NCI-H2227 (cell line): ENCODE measurements around the gene ZBTB16.

ENCODE experiments used
- DNase-seq: peaks from one replicate; lab custom pipeline; 2025; ENCODE audit not compliant: unreplicated experiment; lab: John Stamatoyannopoulos, UW

ZBTB16 gene

GRCh38 chr11:114059278-114059983, at the start of gene ZBTB16:
Gene ZBTB16 (plus strand): TSS chr11:114059711. CDS start chr11:114063301, 3,590 bp downstream.
- peak; percentile 86 for DNase-seq

- DNase-seq, result no peak
Observed at GRCh38 chr11:114010931-114011330, 48.6 kb upstream of the ZBTB16 start.

GRCh38 chr11:114011443-114011842, 48.1 kb upstream of the ZBTB16 start:
- no peak for DNase-seq

GRCh38 chr11:114015117-114015516, 44.4 kb upstream of the ZBTB16 start:
- DNase-seq, result no peak

- DNase-seq, result no peak
Observed at GRCh38 chr11:114016986-114017385, 42.5 kb upstream of the ZBTB16 start.

- DNase-seq, result no peak
Observed at GRCh38 chr11:114017723-114018122, 41.8 kb upstream of the ZBTB16 start.

GRCh38 chr11:114019046-114019445, 40.5 kb upstream of the ZBTB16 start:
- DNase-seq, result no peak

- no peak for DNase-seq
Observed at GRCh38 chr11:114019574-114019973, 39.9 kb upstream of the ZBTB16 start.

GRCh38 chr11:114025329-114025907, 34.1 kb upstream of the ZBTB16 start:
- no peak for DNase-seq

GRCh38 chr11:114026355-114026754, 33.2 kb upstream of the ZBTB16 start:
- peak; percentile 17 for DNase-seq

- DNase-seq, result no peak
Observed at GRCh38 chr11:114027391-114027790, 32.1 kb upstream of the ZBTB16 start.

GRCh38 chr11:114027926-114028325, 31.6 kb upstream of the ZBTB16 start:
- no peak for DNase-seq

- DNase-seq, result no peak
Observed at GRCh38 chr11:114031246-114031966, 28.1 kb upstream of the ZBTB16 start.

- DNase-seq, result no peak
Observed at GRCh38 chr11:114031967-114032320, 27.6 kb upstream of the ZBTB16 start.

GRCh38 chr11:114033066-114033465, 26.4 kb upstream of the ZBTB16 start:
- DNase-seq, result no peak

GRCh38 chr11:114033572-114033971, 25.9 kb upstream of the ZBTB16 start:
- no peak for DNase-seq

- no peak for DNase-seq
Observed at GRCh38 chr11:114034956-114035355, 24.6 kb upstream of the ZBTB16 start.

- DNase-seq, result peak; percentile 62
Observed at GRCh38 chr11:114036147-114036811, 23.2 kb upstream of the ZBTB16 start.

- DNase-seq, result no peak
Observed at GRCh38 chr11:114036958-114037357, 22.6 kb upstream of the ZBTB16 start.

- no peak for DNase-seq
Observed at GRCh38 chr11:114039551-114039950, 20.0 kb upstream of the ZBTB16 start.

GRCh38 chr11:114040706-114041211, 18.8 kb upstream of the ZBTB16 start:
- no peak for DNase-seq
